HepG2 (cell line): ENCODE results near the gene AMZ2. TPM values are rescaled to one million over a fixed set of nuclear protein-coding genes. Genes with fewer than 3 reads are reported as not detected.

Experiments
- polyA plus RNA-seq, 8 experiments: library from polyadenylated mRNA; depleted of rRNA in 3 of 8; stranded (reverse) in 7 of 8; unstranded in 1 of 8; fragments of >200 nt; fragmentation: Illumina TruSeq in 4 of 8; extraction: Trizol in 4 of 8; gene quantifications; 2 replicates each; pipeline versions ENCODE4 v1.2.1 to v1.2.3, GENCODE V29; 2011 to 2016; ENCODE audit warnings: low read depth in 4 of 8, missing spikeins in 1 of 8, mixed read lengths in 1 of 8; ENCODE audit not compliant: insufficient read depth in 1 of 8
- total RNA-seq, 5 experiments: library from RNA; depleted of rRNA; stranded (reverse); fragments of >200 nt; fragmentation: Illumina TruSeq; extraction: Trizol; gene quantifications; 2 replicates each; pipeline ENCODE4 v1.2.3, GENCODE V29; 2016; ENCODE audit warnings: low read depth in 1 of 5

AMZ2 gene
- total and polyA plus RNA-seq, 2 of the 13 experiments (the other 11 are each of a cell fraction or from before 2014, with no cell fraction given): 86.9 to 90.2 TPM

Other genes with a start within 250 kb of the AMZ2 start
- gene KPNA2, start 212.3 kb upstream of the AMZ2 start, total RNA-seq (2016; rRNA removed; fragmentation: Illumina TruSeq; extraction: Trizol): 305 and 410 TPM in 2 replicates
- 76.7 and 111 TPM in 2 replicates for gene KPNA2, start 212.3 kb upstream of the AMZ2 start, polyA plus RNA-seq (2011; rRNA removed)
- gene SLC16A6, start 43.1 kb downstream of the AMZ2 start, total RNA-seq (2016; rRNA removed; fragmentation: Illumina TruSeq; extraction: Trizol): 0.67 and 1.1 TPM in 2 replicates
- gene SLC16A6, start 43.1 kb downstream of the AMZ2 start, polyA plus RNA-seq (2011; rRNA removed): 27.2 and 44.7 TPM in 2 replicates
- gene ARSG, start 43.5 kb downstream of the AMZ2 start, total RNA-seq (2016; rRNA removed; fragmentation: Illumina TruSeq; extraction: Trizol): 3.7 and 4.1 TPM in 2 replicates
- gene ARSG, start 43.5 kb downstream of the AMZ2 start, polyA plus RNA-seq (2011; rRNA removed): 15.2 and 15.9 TPM in 2 replicates
- 27.1 and 29.4 TPM in 2 replicates for gene WIPI1, start 209.5 kb downstream of the AMZ2 start, total RNA-seq (2016; rRNA removed; fragmentation: Illumina TruSeq; extraction: Trizol)
- 135 and 141 TPM in 2 replicates for gene WIPI1, start 209.5 kb downstream of the AMZ2 start, polyA plus RNA-seq (2011; rRNA removed)